AG04449 (cell line): ENCODE results near the gene TTBK1.

ENCODE experiments used
- CTCF ChIA-PET: fragments of 350-600 bp; formaldehyde crosslinking; extraction: SDS; loops from one replicate; lab custom pipeline; 2021; ENCODE audit warnings: antibody characterized with exemption; lab: Yijun Ruan, JAX
- POLR2A ChIA-PET: fragments of 400-600, 350-600 bp; formaldehyde crosslinking; extraction: SDS; loops from one replicate; lab custom pipeline; 2020; ENCODE audit warnings: antibody characterized with exemption, inconsistent platforms; lab: Yijun Ruan, JAX
- DNase-seq: peaks from one replicate; pipeline ENCODE4 v3.0.0-alpha.2; 2010; ENCODE audit warnings: low read depth, low spot score
- H3K4me3 ChIP-seq: 2 replicates; pipeline ENCODE4 v1.5.1; 2011; ENCODE audit warnings: low read depth, mild to moderate bottlenecking, control low read depth, low read length
- CTCF ChIP-seq: IDR thresholded peaks from one replicate; pipeline ENCODE4 v1.5.1; 2011; ENCODE audit warnings: mild to moderate bottlenecking, moderate library complexity, low read length, control low read depth, inconsistent platforms; ENCODE audit not compliant: insufficient read depth; ENCODE audit errors: missing control alignments

TTBK1 gene

DNA sequence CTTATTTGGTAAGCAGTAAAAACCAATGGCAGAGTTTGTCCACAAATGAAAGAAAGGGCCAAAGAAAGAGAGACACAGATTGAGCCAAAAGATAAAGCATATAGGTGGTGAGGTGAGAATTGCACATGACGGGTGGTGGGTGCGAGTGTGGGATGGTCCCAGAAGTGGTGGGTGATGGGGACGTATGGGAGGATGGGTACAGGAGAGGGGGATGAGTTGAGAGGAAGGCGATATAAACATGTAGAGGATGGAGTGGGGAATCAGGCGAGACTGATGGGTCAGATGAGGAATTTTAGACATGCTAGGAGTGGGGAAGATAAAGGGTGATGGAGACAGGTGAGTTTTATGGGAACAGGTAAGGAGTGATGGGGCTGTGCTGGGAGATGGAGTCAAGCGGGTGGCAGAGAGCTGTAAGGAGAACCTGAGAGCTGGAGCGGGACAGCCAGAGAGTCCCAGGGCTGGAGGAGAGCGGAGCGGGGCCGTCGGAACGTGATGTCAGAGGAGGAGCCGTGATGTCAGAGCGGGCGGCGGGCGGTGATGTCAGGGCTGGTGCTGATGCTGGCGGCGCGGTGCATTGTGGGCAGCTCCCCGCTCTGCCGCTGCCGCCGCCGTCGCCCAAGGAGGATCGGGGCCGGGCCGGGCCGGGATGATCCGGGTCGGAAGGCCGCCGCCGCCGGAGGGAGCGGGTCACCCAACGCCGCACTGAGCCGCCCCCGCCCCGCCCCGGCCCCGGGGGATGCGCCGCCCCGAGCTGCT, at the start of gene TTBK1:
TSS of gene TTBK1 (plus strand) at position 574 of the 756 bp plus-strand sequence. CDS start 3,180 bp downstream, outside the sequence.
- ChIA-PET CTCF (interaction anchor here (1.7 kb wide), 1 partner anchor 14 kb away, joined by 9 read pairs; the partner anchor contains the start of gene DNPH1), POLR2A (no interaction called here)
- H3K4me3 ChIP-seq = no peak within 1 kb of the TSS
- no peak for TF ChIP-seq CTCF
- no peak for DNase-seq

GRCh38 chr6:43193929-43194328, 49.4 kb upstream of the TTBK1 start:
- TF ChIP-seq CTCF = no peak
- DNase-seq = no peak
- H3K4me3 ChIP-seq = no peak overlapping the region
- CTCF ChIA-PET = interaction anchor here (0.6 to 0.8 kb wide), 2 partner anchors 20 to 35 kb away, joined by 3 read pairs; partner anchors contain the start of gene DNPH1
- POLR2A ChIA-PET = interaction anchor here (0.7 kb wide), 1 partner anchor 22 kb away, joined by 4 read pairs; no protein-coding TSS in a partner anchor

- DNase-seq = no peak
- no peak for TF ChIP-seq CTCF
- POLR2A ChIA-PET = no interaction called here
- CTCF ChIA-PET = no interaction called here
- no peak overlapping the region for H3K4me3 ChIP-seq
These were observed 46.9 kb upstream of the TTBK1 start for GRCh38 chr6:43196337-43196736.

GRCh38 chr6:43199912-43200311, 43.4 kb upstream of the TTBK1 start:
- no peak for TF ChIP-seq CTCF
- ChIA-PET POLR2A (no interaction called here), CTCF (interaction anchor here (2.2 kb wide), 1 partner anchor 29 kb away, joined by 12 read pairs; the partner anchor contains the start of gene DNPH1)
- no peak for DNase-seq
- H3K4me3 ChIP-seq = no peak overlapping the region

DNA sequence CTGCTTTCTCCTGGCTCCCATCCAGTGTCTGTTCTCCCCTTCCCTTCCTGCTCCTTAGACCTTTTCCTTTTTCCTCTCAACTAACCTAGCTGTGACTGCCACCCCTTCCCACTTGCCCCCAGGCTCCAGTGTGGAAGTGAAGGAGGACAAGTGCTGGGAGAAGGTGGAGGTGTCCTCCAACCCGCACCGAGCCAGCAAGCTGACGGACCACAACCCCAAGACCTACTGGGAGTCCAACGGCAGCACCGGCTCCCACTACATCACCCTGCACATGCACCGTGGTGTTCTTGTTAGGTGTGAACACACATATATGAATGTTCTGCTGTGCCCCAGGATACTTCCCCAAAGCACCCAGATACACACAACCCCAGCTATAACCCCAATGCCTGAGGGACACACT, 42.7 kb upstream of the TTBK1 start:
- H3K4me3 ChIP-seq = no peak overlapping the region
- no peak for DNase-seq
- POLR2A ChIA-PET = interaction anchor here (2.1 kb wide), 1 partner anchor 18 kb away, joined by 6 read pairs; the partner anchor contains the start of gene CUL9
- TF ChIP-seq CTCF = no peak
- CTCF ChIA-PET = interaction anchor here (0.7 to 2.2 kb wide), 4 partner anchors 11 to 191 kb away, joined by 3 to 12 read pairs (median 3); partner anchors contain the start of gene DNPH1

- ChIA-PET CTCF (interaction anchor here (1.1 kb wide), 1 partner anchor 14 kb away, joined by 4 read pairs; no protein-coding TSS in a partner anchor), POLR2A (interaction anchor here (2.1 kb wide), 1 partner anchor 20 kb away, joined by 6 read pairs; the partner anchor contains the start of gene CUL9)
- DNase-seq = no peak
- H3K4me3 ChIP-seq = no peak overlapping the region
- no peak for TF ChIP-seq CTCF
These were observed 40.8 kb upstream of the TTBK1 start for GRCh38 chr6:43202451-43202850.
